Activated CD4-positive, alpha-beta T cell treated with anti-CD3 and anti-CD28 coated beads for 24 hours (primary cell): ENCODE data around the gene COPZ1.
A peak's percentile ranks its signal among the peaks of the same experiment; 100 is the strongest.
"Not testable (repeated sequence)": the region's sequence is repeated elsewhere in the genome, so short reads cannot be mapped to it uniquely, and the experiment has no call there.

Experiments used
- DNase-seq, 2 donors: peaks; one replicate each; pipeline ENCODE4 v3.0.0-alpha.2; 2020; ENCODE audit warnings: low read depth in 2 of 2

Gene COPZ1

DNA sequence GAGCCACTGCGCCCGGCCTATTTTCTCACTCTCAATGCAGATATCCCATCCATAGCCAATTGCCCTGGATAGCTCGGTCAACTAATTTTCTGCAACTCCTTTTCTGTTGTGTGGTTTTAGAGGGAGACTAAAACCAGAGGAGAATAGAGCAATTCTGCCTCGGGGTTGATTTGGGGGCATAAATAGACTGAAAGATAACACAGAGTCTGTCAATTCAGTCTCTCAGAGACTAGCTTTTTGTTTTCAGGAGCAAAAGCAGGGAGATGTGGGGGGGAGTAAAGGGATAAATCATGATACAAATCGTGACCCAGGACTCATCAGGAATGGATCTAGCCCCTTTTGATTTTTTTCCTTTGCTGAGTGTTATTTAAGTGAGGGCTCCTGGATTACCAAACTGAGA lies 6.5 kb downstream of the COPZ1 start:
- DNase-seq: no peak

- DNase-seq: no peak
Observed at GRCh38 chr12:54333420-54334034, 8.6 kb downstream of the COPZ1 start.

GRCh38 chr12:54337280-54337842 lies 12.4 kb downstream of the COPZ1 start:
- DNase-seq: no peak

DNA sequence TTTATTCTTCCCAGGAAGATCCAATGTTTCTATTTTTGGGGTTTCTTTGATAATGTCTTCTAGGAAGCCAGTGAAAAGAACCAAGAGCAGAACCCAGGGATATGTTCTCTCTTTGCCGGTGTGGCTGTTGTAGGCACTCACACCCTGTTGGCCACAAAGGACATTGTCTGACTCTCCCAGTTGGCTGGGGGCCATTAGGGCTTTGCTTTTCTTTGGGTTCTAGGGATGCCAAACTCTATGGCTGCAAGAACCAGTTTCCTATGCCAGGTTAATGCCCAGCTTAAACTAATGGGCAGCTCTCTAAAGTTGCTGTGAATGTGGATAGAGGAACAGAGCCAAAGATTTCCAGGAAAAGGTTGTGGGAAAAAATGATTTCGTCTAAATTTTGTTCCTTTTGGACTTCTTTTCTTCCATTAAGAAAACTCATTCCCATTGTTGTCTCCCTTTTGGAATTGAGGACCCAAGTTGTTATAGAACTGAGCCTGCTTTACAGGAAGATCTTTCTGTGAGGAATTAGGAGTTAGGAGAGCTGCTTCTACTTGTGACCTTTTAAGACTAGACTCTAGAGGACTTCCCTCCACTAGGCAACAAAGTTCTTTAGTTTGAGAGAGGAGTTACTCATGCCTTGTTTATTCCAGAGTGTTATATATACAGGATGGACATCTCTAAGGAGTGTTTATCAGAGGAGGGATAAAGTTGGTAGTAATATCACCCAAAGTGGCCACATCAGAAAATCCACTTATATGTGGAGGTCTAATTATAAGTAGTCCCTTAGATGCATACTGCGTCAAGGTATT lies 13.1 kb downstream of the COPZ1 start:
- DNase-seq: no peak

GRCh38 chr12:54338698-54339296 lies 13.9 kb downstream of the COPZ1 start:
- DNase-seq: no peak

- DNase-seq: no peak
Observed at GRCh38 chr12:54340846-54341245, 15.9 kb downstream of the COPZ1 start.

DNA sequence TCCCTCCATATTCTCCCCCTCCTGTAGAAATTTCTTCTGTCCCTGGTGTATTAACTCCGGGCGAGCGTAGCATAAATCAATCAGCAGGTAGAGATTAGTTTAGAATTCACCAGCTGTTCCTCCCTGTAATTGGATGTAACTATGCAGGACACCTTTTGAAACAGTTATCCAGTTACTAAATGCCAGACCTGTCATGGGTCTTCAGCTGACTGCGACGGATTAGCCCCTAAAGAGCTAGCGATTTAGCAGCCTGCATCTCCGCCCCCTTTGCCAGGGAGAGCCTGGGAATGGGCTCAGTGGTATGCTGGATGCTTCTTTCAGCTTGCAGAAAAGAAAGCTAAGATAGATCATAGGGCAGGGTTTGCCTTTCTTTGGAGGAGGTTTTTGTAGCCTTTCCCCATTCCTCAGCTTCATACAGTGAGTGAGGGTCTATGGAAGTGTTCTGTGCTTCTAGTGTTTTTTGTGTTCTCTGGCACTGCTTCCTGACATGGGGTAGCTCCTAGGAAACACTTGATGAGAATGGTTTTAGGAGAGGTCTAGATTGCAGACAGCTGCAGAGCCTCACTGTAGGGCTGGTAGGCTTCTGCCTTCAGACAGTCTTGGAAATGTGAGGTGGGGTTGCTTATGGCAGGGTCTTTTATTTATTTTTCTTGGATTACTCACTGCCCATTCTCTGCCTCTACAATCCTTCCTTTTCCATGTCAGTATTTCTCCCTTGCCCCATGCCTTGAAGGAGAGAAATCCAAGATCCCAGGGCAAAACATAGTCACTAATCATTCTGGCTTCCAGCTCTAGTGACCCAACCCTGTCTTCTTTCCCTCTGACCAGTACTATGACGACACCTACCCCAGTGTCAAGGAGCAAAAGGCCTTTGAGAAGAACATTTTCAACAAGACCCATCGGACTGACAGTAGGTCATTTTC lies 16.7 kb downstream of the COPZ1 start:
- DNase-seq: no peak

- no peak for DNase-seq
Observed at GRCh38 chr12:54349036-54349435, 24.1 kb downstream of the COPZ1 start.

- no peak for DNase-seq
Observed at GRCh38 chr12:54349679-54350078, 24.7 kb downstream of the COPZ1 start.

- no peak for DNase-seq
Observed at GRCh38 chr12:54350743-54351142, 25.8 kb downstream of the COPZ1 start.

- no peak for DNase-seq
Observed at GRCh38 chr12:54351341-54351740, 26.4 kb downstream of the COPZ1 start.

- DNase-seq: peak in 1 of 2 donors; percentile 34
Observed at GRCh38 chr12:54352022-54352531, 27.1 kb downstream of the COPZ1 start.

DNA sequence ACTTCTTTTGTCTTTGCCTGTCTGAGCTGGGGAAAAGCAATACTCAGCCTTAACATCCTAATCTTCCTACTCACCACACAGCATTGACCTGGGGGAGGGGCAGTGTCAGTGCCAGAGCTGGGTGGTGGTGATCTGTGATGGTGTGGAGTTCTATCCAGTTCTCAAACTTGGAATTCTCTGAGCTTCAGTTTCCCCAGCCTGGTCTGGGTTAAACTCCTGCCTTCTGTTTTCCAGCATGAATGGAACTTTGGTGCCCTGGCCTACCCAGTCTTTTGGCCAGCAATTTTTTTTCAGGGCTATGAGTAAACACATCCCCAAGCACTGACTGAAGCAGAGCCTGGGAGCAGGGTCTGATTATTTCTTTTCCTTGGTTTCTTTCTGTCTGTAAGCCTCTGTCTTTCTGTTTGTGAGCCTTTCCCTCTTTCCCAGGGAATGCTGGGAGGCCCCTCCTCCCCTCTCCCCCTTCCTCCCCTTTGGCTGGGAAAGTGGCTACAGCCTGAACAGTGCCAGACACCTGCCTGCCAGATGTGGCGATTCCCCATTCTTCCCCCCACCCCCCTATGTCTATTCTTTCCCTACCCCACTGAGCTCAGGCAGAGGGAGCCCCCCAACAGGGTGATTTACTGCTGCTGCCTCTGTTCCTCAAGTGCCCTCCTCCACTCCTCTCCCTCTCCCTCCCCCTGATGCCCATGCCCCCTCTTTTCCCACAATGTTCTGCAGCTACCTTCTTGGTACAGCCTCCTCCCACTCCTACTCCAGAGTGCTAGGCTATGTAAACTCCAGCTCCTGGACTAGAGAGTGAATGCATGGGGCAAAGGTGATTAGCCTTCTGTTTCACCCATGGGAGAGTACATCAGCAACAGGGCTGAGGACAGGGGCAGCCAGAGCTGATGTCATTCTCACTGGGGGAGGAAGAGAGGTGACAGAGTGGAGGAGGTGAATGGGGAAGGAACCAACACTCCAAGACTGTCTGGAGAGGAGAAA lies 28.3 kb downstream of the COPZ1 start:
- DNase-seq: no peak

DNA sequence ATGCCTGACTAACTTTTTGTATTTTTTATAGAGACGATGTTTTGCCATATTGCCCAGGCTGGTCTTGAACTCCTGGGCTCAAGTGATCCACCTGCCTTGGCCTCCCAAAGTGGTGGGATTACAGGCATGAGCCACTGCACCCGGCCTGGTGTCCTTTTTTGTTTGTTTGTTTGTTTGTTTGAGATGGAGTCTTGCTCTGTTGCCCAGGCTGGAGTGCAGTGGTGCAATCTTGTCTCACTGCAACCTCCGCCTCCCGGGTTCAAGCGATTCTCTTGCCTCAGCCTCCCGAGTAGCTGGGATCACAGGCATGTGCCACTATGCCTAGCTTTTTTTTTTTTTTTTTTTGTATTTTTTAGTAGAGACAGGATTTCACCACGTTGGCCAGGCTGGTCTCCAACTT lies 29.3 kb downstream of the COPZ1 start:
- not testable (repeated sequence) for DNase-seq

DNA sequence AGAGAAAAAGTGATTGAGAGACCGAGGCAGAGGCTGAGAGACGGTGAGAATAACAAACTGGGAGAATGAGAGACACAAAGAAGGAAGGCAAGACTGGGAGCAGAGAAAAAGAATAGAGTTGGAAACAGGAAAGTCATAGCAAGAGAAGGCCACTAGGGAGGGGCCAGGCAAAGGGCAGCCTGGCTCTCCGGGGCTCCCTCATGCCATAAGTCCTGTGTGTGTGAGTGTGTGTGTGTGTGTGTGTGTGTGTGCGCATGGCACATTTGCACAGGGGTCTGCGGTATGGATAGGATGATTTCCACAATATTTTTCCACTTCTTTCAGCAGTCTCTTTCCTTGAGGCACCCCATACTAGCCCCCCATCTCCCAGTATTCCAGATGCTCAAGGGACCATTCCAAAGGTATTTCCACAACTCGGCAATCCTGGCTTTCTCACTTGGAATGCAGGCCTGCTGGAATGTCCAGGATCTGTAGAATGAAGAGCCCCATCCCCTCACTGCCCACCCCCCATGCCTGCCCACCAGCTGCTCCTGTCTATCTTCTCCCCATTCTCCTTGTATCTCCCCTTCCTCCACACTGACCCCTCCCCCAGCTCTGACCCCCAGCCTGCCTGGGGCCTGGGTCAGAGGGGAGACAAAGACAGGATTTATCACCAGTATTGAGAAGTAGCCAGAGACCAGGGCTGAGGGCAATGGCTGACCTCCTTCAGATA lies 30.3 kb downstream of the COPZ1 start:
- DNase-seq: no peak

GRCh38 chr12:54356228-54356627 lies 31.3 kb downstream of the COPZ1 start:
- no peak for DNase-seq

DNA sequence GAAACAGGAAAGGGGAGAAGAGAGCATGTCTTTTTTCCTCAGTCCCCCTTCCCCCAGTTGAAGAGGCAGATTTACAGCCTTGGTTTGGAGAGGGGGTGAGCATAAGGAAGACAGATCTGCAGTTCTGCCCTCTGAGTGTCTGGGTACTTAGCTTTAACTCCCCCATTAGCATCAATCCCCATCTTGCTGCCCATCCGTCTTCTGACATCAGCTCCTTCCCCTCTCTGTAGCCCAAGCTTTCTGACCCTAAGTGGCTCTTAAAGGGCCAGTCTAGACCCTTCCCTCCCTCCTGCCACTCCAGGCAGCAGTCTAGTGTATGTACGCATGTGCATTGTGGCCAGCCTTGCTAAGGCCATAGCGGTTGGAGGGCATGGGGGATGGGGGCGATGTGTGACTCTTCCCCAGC lies 32.0 kb downstream of the COPZ1 start:
- DNase-seq: no peak

- no peak for DNase-seq
Observed at GRCh38 chr12:54357506-54358190, 32.7 kb downstream of the COPZ1 start.
